Suprapubic skin (tissue), 4 donors: ENCODE data around the gene PPP1R1C. TPM values are rescaled to one million over a fixed set of nuclear protein-coding genes. Genes with fewer than 3 reads are reported as not detected.

Experiments used
- DNase-seq, 2 donors: peaks; one replicate each; pipeline ENCODE4 v3.0.0-alpha.2; 2019; ENCODE audit warnings: low spot score in 2 of 2
- H3K27ac ChIP-seq: fragments of 200-600 bp; sonication (generic); one replicate; pipeline ENCODE4 v1.5.1; 2019
- H3K27me3 ChIP-seq: fragments of 200-600 bp; sonication (generic); one replicate; pipeline ENCODE4 v1.5.1; 2019
- H3K36me3 ChIP-seq: fragments of 200-600 bp; sonication (generic); one replicate; pipeline ENCODE4 v1.5.1; 2019
- H3K4me1 ChIP-seq: fragments of 200-600 bp; sonication (generic); one replicate; pipeline ENCODE4 v1.5.1; 2019
- H3K4me3 ChIP-seq: fragments of 200-600 bp; sonication (generic); one replicate; pipeline ENCODE4 v1.5.1; 2019; ENCODE audit warnings: mild to moderate bottlenecking
- H3K9me3 ChIP-seq: fragments of 200-600 bp; sonication (generic); one replicate; pipeline ENCODE4 v1.5.1; 2019
- EP300 ChIP-seq: sonication (generic); formaldehyde crosslinking; IDR thresholded peaks from one replicate; pipeline ENCODE4 v1.6.1; 2017; ENCODE audit warnings: antibody characterized with exemption
- POLR2A ChIP-seq, 2 donors: fragments of 450-650 bp; IDR thresholded peaks; one replicate each; pipeline ENCODE4 v1.6.1; 2017; ENCODE audit warnings: antibody characterized with exemption in 2 of 2, mild to moderate bottlenecking in 2 of 2, moderate library complexity in 2 of 2
- POLR2AphosphoS5 ChIP-seq, 3 donors: sonication (generic); formaldehyde crosslinking; IDR thresholded peaks; one replicate each; pipeline ENCODE4 v1.6.1; 2017; ENCODE audit warnings: antibody characterized with exemption in 3 of 3
- WGBS: methylation state at CpG from one replicate; pipeline ENCODE4 v1.1.5; 2018; 5-methylcytosine and 5-hydroxymethylcytosine counted together
- total RNA-seq, 4 donors: library from RNA; depleted of rRNA; stranded (reverse); fragments of >200 nt; gene quantifications; one replicate each; pipeline ENCODE4 v1.1.0, GENCODE V29; 2016
- TF ChIP-seq, protein P1 (sequence below), 2 donors: fragments of 200-600 bp in 1 of 2; fragments of 450-650 bp in 1 of 2; sonication (generic) in 1 of 2; IDR thresholded peaks; one replicate each; pipeline ENCODE4 v1.5.1; 2016 to 2019; ENCODE audit warnings: antibody characterized with exemption in 2 of 2, mild to moderate bottlenecking in 1 of 2, moderate library complexity in 1 of 2

PPP1R1C gene
- total RNA-seq, 4 donors from 2014 or later, result 2.0 to 5.8 TPM; not detected in 2

DNA sequence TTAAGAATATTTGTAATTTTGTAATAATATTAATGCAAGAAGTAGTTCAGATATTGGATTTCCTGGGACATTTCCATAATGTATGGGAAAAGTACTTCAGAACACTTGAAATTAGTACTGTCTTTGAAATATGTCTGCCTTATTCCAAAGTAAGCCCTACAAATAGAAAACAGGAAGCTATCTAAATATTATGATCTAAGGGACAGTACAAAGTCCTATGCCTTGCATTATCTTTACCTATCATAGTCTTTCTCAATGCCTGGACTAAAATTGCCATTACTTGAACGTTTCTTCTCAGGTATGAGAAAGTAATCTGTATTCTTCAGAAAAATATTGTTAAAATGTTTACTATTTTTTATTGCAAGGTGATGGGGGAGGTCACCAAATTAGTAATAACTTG is 113.0 kb downstream of the PPP1R1C start:
- Histone ChIP-seq H3K9me3 (no peaks in the 10 kb centered on the region), H3K4me3 (no peak overlapping the region), H3K4me1 (no peaks in the 10 kb centered on the region), H3K27me3 (no peaks in the 10 kb centered on the region), H3K27ac (no peak overlapping the region), H3K36me3 (no peaks in the 10 kb centered on the region)
- 92% methylated on average over 1 of the region's 1 CpG for WGBS
- no peak for TF ChIP-seq POLR2AphosphoS5 (IDR thresholded peaks at IDR 0.05)
- TF ChIP-seq, protein P1, sequence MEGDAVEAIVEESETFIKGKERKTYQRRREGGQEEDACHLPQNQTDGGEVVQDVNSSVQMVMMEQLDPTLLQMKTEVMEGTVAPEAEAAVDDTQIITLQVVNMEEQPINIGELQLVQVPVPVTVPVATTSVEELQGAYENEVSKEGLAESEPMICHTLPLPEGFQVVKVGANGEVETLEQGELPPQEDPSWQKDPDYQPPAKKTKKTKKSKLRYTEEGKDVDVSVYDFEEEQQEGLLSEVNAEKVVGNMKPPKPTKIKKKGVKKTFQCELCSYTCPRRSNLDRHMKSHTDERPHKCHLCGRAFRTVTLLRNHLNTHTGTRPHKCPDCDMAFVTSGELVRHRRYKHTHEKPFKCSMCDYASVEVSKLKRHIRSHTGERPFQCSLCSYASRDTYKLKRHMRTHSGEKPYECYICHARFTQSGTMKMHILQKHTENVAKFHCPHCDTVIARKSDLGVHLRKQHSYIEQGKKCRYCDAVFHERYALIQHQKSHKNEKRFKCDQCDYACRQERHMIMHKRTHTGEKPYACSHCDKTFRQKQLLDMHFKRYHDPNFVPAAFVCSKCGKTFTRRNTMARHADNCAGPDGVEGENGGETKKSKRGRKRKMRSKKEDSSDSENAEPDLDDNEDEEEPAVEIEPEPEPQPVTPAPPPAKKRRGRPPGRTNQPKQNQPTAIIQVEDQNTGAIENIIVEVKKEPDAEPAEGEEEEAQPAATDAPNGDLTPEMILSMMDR (IDR thresholded peaks at IDR 0.05), result no peak
- TF ChIP-seq EP300, result no peak
- no peak for TF ChIP-seq POLR2A (IDR thresholded peaks at IDR 0.05)
- DNase-seq, result no peak

DNA sequence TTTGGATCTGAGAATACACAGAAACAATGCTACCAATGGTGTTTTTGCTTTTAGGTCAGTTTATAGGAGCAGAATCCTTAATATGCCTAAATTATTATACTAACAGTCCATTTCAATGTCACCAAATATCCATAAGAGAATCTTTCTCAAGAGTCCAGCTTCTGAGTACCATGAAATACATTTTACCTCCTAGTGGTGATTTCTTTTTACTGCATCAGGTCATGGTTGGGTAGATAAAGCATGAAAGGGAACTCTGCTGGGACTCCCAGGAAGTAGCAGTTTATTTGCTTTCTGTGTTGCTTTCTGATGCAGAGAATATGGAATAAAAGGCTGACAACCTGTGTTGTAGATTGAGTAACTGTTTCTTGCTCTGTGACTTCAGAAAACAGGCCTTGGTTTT is 115.6 kb downstream of the PPP1R1C start:
- DNase-seq, result no peak
- Histone ChIP-seq H3K27me3 (no peaks in the 10 kb centered on the region), H3K4me3 (no peak overlapping the region), H3K36me3 (no peaks in the 10 kb centered on the region), H3K9me3 (no peaks in the 10 kb centered on the region), H3K27ac (no peak overlapping the region), H3K4me1 (no peaks in the 10 kb centered on the region)
- TF ChIP-seq, protein P1 (IDR thresholded peaks at IDR 0.05), result no peak
- TF ChIP-seq POLR2A (IDR thresholded peaks at IDR 0.05) (no peak), EP300 (no peak), POLR2AphosphoS5 (IDR thresholded peaks at IDR 0.05) (no peak)

DNA sequence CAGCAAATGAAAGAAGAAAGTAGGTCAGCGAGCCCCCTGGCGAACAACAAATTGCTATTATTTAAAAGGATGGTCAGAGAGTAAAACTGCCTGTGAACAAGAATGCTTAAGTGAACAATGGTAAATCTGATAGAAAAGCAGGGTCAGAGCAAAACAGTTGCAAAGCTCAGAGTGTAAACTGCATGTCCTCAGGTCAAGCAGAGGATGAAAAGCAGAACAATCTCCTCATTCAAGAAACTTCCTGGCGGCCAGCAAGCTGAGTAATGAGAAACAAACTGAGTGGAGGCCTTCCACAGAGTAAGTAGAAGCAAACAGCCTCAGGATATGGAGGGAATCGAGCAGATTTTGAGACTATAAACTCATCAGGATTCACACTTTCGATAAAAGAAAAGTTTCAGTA is 117.9 kb downstream of the PPP1R1C start:
- Histone ChIP-seq H3K27ac (no peak overlapping the region), H3K9me3 (no peaks in the 10 kb centered on the region), H3K4me1 (no peaks in the 10 kb centered on the region), H3K36me3 (no peaks in the 10 kb centered on the region), H3K27me3 (no peaks in the 10 kb centered on the region), H3K4me3 (no peak overlapping the region)
- DNase-seq, result no peak
- TF ChIP-seq EP300 (no peak), POLR2AphosphoS5 (IDR thresholded peaks at IDR 0.05) (no peak)
- WGBS, result 55% methylated on average over 5 of the region's 5 CpGs

DNA sequence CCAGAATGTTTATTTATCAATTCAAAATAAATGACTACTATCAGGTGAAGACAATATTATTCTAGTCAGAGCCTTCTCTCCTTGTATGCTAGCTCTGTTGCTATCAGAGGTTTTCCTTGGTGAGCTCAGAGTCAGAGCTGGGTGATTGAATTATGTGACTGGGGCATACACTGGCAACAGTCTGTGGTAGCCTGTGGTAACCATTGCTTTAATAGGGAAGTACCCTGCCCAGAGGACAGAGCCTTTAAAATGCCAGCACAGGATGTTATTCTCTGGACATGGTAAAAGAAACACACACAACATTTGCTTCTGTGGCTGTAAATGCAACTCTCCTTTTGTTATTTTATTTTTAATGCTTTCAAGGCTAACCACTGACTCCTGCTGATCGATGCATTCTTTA is 124.7 kb downstream of the PPP1R1C start:
- TF ChIP-seq EP300 (no peak), POLR2AphosphoS5 (IDR thresholded peaks at IDR 0.05) (no peak), POLR2A (IDR thresholded peaks at IDR 0.05) (no peak)
- TF ChIP-seq, protein P1 (IDR thresholded peaks at IDR 0.05), result no peak
- 79% methylated on average over 1 of the region's 1 CpG for WGBS
- no peak for DNase-seq
- no peak overlapping the region for H3K27ac ChIP-seq
- H3K36me3 ChIP-seq, result no peaks in the 10 kb centered on the region
- no peaks in the 10 kb centered on the region for H3K4me1 ChIP-seq
- no peak overlapping the region for H3K4me3 ChIP-seq
- H3K9me3 ChIP-seq, result no peaks in the 10 kb centered on the region
- no peaks in the 10 kb centered on the region for H3K27me3 ChIP-seq

DNA sequence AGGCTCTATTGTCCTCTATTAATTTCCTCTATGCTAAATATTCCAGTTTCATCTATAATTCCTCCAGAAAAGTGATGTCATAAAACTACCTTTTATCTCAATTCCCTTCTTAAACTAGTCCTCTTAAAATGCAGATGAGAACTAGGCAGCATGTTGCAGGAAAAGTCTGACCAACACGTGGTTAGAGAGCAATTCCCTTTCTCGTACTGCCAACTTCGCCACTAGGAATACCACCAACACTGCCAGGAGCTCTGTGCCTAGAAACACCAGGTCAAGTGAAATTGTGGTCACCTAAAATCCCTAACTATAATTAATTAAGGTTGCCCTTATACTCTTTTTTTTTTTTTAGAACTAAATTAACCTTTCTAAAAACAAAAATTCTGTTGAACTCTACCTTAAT is 127.7 kb downstream of the PPP1R1C start:
- Histone ChIP-seq H3K27me3 (no peaks in the 10 kb centered on the region), H3K4me1 (no peaks in the 10 kb centered on the region), H3K27ac (no peak overlapping the region), H3K9me3 (no peaks in the 10 kb centered on the region), H3K4me3 (no peak overlapping the region), H3K36me3 (no peaks in the 10 kb centered on the region)
- no peak for DNase-seq
- TF ChIP-seq, protein P1 (IDR thresholded peaks at IDR 0.05), result no peak
- TF ChIP-seq POLR2AphosphoS5 (IDR thresholded peaks at IDR 0.05) (no peak), POLR2A (IDR thresholded peaks at IDR 0.05) (no peak), EP300 (no peak)
- WGBS, result 74% methylated on average over 3 of the region's 3 CpGs

DNA sequence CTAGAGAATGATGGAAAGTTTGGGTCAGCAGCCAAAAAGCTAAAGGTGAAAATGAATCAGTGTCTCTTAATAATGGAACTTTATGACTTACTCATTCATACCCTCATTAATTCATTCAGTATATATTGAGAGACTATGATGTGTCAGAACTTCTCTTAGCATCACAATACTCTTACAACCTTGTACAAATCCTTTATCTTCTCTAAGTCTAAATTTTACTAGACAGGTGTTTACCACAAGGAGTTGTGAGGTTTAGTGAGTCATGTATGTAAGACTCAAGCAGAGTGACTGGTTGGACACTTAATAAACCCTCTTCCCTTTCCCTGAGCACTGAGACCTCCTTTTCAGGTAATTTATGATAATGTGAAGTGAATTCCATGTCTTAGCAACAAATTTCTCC is 129.6 kb downstream of the PPP1R1C start:
- H3K4me3 ChIP-seq, result no peak overlapping the region
- TF ChIP-seq, protein P1 (IDR thresholded peaks at IDR 0.05), result no peak
- TF ChIP-seq POLR2A (IDR thresholded peaks at IDR 0.05) (no peak), POLR2AphosphoS5 (IDR thresholded peaks at IDR 0.05) (no peak), EP300 (no peak)
- no peaks in the 10 kb centered on the region for H3K9me3 ChIP-seq
- no peaks in the 10 kb centered on the region for H3K4me1 ChIP-seq
- H3K27ac ChIP-seq, result no peak overlapping the region
- H3K36me3 ChIP-seq, result no peaks in the 10 kb centered on the region
- no peak for DNase-seq
- H3K27me3 ChIP-seq, result no peaks in the 10 kb centered on the region
